GM19239 (cell line): Measurements from ENCODE around the gene RAB11FIP3.

Experiments used
- DNase-seq: peaks from one replicate; pipeline ENCODE4 v3.0.0; 2011; ENCODE audit warnings: low spot score; ENCODE audit not compliant: insufficient read length
- FAIRE-seq: peaks from 2 replicates; lab custom pipeline; 2011; peaks lifted over from hg19 to GRCh38; lab: Jason Lieb, UNC

RAB11FIP3 gene

GRCh38 chr16:510066-510825 lies 84.8 kb downstream of the RAB11FIP3 start:
- FAIRE-seq = no peak

GRCh38 chr16:512802-513201 lies 87.4 kb downstream of the RAB11FIP3 start:
- DNase-seq (no peak), FAIRE-seq (no peak)

More at GRCh38 chr16:510066-510825, 84.8 kb downstream of the RAB11FIP3 start:
- no peak for DNase-seq

- FAIRE-seq (no peak), DNase-seq (no peak)
Measured at GRCh38 chr16:513950-514349, 88.5 kb downstream of the RAB11FIP3 start.

- FAIRE-seq (no peak), DNase-seq (no peak)
Measured at GRCh38 chr16:515175-515938, 89.9 kb downstream of the RAB11FIP3 start.

- DNase-seq = no peak
- FAIRE-seq = no peak
Measured at GRCh38 chr16:515939-516226, 90.4 kb downstream of the RAB11FIP3 start.

- DNase-seq (no peak), FAIRE-seq (no peak)
Measured at GRCh38 chr16:516301-516700, 90.9 kb downstream of the RAB11FIP3 start.

- FAIRE-seq (no peak), DNase-seq (no peak)
Measured at GRCh38 chr16:518858-519257, 93.4 kb downstream of the RAB11FIP3 start.

- FAIRE-seq = no peak
Measured at GRCh38 chr16:519425-519824, 94.0 kb downstream of the RAB11FIP3 start.

GRCh38 chr16:519841-520687 lies 94.6 kb downstream of the RAB11FIP3 start:
- FAIRE-seq (no peak), DNase-seq (no peak)

More at GRCh38 chr16:519425-519824, 94.0 kb downstream of the RAB11FIP3 start:
- DNase-seq = no peak

GRCh38 chr16:520847-521246 lies 95.4 kb downstream of the RAB11FIP3 start:
- no peak for DNase-seq
- FAIRE-seq = no peak

GRCh38 chr16:521381-522210 lies 96.1 kb downstream of the RAB11FIP3 start:
- DNase-seq (no peak), FAIRE-seq (no peak)

GRCh38 chr16:522320-523096 lies 97.1 kb downstream of the RAB11FIP3 start:
- DNase-seq (no peak), FAIRE-seq (no peak)

- FAIRE-seq (no peak), DNase-seq (no peak)
Measured at GRCh38 chr16:523097-523741, 97.8 kb downstream of the RAB11FIP3 start.

GRCh38 chr16:524274-525040 lies 99.0 kb downstream of the RAB11FIP3 start:
- DNase-seq (no peak), FAIRE-seq (no peak)

GRCh38 chr16:525123-525519 lies 99.7 kb downstream of the RAB11FIP3 start:
- no peak for FAIRE-seq

GRCh38 chr16:525520-526180 lies 100.2 kb downstream of the RAB11FIP3 start:
- no peak for FAIRE-seq
- peak; percentile 54 for DNase-seq

More at GRCh38 chr16:525123-525519, 99.7 kb downstream of the RAB11FIP3 start:
- no peak for DNase-seq
